Limb (tissue), 2 donors: Measurements from ENCODE around the gene EPHA3.

Experiments used
- DNase-seq, 2 donors: peaks; one replicate each; pipeline ENCODE4 v3.0.0-alpha.2; 2016; ENCODE audit errors: extremely low spot score in 2 of 2

EPHA3 gene

DNA sequence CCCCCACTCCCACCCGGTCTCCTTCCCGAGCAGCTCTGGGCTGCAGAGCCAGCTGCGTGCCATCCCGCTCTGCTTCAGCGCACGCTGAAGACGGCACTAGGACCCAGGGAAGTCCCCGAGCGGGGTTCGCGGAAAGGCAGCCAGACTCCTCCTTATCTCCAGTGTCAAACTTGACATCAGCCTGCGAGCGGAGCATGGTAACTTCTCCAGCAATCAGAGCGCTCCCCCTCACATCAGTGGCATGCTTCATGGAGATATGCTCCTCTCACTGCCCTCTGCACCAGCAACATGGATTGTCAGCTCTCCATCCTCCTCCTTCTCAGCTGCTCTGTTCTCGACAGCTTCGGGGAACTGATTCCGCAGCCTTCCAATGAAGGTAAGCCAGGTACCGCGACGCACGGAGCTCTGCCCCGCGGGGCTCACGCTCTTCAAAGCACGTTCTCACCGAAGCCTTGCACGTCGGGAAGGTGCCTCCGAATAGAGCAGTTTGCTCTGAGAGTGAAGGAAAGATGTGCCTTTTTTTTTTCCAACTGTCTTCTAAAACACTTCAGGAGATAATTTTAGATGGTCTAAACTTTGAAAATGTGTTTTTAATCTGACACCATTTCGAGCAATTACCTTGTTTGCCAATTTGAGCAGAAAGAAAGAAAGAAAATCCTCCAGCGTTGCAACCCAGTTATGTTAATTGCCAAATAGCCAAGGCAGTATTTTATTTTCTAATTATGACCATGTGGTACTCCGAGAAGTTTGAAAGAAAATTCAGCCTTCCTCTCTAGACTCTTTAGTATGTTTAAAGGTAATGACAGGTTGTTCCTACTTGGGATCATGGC is at the start of gene EPHA3:
Gene EPHA3, plus strand, starts transcription at position 161 of the 830 bp plus-strand sequence. Its CDS starts 128 bp downstream, at position 289.
- DNase-seq, result peak; percentile 80 to 87

DNA sequence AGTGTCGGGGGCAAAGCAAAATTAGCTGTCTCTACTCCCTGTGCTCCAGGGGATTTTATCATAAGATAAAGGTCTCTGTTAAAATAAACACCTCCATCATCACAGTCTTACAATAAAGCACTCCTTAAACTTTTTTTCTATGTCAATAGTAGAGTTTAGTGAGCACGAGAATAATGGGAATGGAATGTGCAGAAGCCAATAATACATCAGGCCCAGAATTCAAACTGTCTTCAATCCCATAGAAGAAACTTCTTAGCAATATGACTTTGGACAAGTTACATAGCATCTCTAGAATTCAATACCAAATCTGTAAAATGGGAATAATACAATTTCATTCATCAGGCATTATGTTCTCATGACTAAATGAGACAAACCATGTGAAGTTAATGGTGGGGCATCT is 49.0 kb upstream of the EPHA3 start:
- no peak for DNase-seq

DNA sequence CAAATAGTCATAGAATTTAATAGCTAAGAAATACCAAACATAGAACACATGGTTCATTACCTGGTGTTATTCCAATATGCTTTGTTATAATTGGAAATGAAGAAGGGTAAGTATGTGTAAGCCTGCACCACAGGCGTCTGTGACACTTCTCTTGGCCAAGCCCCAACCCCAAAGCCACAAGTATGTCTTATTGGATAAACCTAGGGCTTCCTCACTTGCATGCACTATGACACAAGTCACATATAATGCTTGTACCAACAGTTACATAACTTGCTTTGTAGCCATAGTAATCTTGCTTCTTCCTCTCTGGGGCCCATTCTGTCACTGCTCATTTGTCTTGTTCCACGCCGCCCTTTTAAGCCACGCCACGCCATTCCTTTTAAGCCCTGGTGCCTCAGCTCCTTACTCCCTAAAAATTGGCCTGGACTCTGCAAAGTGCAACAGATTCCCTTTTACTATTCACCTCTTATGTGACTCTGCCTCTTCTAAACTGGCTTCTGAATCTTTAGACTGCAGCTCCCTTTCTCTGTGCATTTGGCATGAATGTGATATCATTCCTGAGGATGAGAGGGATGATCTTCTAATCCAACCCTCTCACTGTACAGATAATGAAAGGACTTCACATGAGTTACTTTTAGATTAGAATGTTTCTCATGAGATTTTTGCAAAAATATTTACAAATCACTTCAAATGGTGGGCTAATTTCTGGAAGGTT is 48.1 kb upstream of the EPHA3 start:
- DNase-seq, result no peak

DNA sequence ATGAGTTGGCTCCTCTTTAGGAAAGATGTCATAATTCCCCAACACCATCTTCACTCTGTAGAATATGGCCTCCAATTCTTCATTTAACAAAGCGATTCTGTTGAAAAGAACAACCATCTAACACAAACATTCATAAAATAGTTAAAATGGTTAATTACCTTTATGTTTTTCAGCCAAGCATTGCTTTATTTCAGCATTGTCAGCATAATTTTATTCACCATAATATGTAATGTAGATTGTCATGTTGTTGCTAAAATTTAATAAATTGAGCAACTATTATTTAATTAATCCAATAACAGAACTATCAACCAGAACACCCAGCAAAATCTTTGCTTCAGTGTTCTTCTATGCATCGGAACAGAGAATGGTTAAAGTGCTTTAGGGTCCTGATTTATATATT is 46.2 kb upstream of the EPHA3 start:
- no peak for DNase-seq

DNA sequence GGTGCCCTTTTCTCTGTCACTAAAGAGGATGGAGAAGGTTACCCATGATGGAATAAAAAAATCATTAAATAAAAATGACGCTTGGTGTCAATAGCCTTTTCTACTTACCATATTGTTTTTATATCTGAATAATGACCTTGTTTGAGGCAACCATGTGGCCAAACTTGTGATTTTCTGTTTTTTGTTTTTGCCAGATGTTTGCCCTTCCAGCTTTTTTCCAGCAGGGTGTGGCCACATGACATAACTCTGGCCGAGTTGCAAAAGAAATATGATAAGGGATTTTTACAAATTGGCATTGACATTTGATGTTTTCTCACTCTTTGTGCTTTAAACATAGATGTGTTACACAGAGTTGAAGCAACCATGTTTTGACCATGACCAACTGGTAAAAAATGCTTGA is 39.7 kb upstream of the EPHA3 start:
- no peak for DNase-seq

DNA sequence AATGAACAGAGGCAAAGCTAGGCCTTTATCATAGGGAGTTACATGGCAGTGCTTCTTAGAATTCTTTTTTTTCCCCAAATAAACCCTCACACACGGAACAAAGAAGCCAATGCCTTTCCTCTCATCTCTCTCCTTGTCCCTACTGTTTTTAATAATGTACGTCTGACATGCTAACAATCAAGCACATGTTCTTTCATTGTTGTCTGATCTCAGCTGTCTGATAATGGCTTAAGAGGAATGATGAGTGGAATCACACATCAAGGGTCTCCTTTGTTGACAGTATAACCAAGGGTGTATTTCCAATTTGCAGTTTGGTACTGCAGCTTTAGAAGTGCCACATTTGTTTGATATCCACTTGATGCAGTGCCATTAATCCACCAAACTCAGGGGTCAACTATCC is 34.8 kb upstream of the EPHA3 start:
- no peak for DNase-seq

DNA sequence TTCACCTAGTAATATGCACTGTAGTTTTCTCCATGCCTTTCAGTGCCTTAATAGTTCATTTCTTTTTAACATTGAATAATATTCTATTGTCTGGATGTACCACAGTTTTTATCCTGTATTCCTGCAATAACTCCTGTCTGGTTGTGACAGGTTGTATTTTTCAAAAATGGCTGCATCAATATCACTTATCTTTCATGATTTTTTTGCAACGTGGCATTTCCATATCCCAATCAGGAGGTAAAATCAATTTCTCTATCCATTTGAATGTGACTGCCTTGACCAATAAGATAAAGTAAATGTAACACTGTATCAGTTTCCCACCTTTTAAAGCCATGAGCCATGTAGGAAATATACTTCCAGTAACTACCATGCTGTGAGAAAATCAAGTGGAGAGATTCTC is 27.5 kb upstream of the EPHA3 start:
- DNase-seq, result no peak

DNA sequence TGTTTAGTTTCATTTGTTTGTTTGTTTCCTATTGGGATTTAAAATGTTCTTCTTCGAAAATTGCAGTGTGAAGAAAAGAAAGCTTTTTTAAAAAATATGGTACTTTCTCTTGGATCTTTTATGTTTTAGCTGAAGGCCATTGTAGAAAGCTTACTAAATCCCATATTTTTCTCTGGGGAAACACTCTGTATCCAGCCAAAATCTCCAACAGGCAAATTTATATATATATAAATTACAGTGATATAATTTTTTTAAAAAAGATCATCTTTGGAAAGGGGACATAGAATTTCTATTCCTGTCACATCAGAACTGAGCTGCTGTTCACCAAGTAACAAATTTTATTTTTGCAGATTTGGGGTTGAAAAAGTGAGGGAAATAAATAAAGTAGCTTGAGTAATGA is 19.6 kb upstream of the EPHA3 start:
- DNase-seq, result no peak

DNA sequence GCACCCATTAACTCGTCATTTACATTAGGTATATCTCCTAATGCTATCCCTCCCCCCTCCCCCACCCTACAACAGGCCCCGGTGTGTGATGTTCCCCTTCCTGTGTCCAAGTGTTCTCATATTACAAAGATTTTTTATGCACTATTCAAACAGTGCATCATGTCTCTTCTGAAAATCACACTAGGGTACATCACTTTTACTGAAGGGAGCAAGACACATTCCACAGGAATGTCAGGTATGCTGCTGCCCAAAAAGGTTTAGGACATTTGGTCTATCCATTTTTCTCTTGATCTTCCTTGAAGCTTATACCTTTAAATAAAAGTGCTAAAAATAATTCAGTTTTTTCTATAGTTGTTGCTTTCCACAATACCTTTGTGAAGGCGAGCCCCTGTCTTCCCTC is 9.2 kb upstream of the EPHA3 start:
- no peak for DNase-seq

DNA sequence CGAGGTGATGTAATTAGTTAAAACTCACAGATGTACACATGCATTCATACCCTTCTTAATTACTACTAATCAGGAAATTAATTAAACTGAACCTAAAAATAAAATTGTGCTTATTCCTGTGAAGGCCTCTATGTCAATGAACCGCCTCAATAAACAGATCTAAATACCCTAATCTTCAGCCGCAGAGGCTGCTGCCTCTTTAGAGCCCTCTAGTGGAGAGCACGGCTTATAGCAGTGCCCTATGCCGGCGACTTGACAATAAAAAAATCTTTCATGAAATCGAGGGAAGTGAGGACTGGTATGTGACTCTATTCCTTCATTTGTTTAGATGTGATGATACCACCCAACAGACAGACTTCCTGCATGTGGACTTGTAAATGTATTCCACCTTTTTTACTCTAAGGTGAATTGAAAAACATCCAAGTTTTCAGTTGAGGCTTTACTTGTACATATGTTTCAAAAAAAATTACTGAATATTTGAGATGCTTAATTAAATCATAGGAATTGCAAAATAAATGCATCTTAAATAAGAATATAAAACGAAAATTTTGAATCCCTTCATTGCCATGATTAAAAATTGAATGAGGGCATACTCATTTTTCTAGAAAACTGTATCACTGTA is 8.3 kb upstream of the EPHA3 start:
- DNase-seq, result peak; percentile 55 to 70

DNA sequence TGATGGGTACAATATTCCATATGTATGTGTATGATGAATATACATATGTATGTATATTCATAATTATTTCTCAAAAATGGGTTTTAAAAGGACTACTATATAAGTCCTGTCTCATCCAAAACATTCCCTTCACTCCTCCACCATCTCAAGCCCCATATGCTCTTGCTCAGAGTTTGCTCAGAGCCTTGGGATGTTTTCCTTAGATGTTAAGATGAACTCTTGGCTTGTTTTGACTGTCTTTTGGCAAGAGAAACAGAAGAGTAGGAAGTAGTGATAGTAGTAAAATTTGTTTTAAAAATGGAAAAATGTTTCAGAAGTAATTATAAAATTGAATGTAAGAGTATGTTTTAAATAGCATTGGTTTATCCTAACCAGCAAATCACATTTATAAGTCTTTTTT is 6.2 kb upstream of the EPHA3 start:
- DNase-seq, result no peak

DNA sequence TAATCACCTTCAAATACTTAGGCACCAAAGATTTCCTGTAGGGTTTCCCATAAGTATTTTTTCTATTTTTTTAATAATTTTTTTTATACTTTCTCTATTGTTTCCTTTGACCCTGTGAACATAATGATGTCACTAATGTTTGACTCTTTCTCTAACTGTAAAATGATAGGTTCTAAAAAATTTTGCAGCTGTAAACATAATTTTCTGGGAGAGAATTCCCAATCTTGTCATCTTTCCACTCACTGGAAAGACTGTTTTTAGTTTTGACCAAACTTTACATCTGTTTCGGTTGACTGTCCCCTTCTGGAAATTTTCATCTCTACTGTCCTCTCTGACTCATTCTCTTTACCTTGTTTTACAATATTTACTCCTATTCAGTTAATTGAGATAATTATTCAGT is 5.5 kb upstream of the EPHA3 start:
- no peak for DNase-seq

DNA sequence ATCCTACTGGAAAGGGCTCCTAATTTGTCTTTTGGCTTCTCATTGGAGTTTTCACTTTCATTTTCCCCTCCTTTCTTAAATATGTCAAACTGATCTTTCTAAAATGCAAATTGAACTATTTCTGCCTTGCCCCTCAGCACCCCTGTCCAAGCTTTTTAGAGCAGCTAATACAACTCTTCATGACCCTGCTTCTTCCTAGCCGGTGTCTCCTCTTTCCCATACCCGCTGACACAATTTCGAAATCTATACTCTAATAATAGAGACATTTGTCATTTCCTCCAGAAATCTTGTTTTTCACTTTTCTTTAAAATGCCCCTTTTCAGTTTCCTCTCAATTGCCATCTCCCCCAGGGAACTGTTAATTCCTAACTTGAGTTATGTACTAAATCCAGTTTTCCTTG is 2.9 kb upstream of the EPHA3 start:
- no peak for DNase-seq

DNA sequence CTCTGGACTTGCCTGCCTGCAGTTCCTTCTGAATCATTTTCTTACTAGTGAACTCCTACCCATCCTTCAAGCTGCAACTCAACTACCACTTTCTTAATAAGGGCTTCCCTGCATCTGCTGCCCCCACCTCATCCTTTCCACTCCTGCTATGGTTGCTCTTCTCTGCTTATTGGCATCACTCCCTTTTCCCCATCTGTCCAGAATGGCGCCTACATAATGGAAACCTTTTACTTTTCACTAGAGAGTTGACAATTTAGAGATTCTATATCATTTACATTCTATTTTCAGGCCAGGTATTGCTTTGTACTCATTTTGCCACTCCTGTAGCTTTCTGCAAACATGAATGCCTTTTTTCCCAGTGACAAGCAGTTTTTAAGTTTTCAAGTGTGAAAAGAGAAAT is 1.9 kb upstream of the EPHA3 start:
- DNase-seq, result no peak

DNA sequence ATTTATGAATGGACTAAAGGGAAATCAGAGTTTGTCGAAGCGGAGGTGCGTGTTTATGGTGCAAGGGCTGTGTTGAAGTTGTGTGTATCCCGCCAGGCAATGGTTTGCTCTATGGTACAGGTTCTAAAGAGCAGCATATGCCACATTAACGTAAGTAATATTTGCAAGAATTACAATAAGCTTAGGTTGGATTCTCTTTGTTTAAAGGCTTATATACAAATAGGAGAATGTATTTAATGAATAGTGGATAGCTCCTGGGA is 800 bp downstream of the EPHA3 start:
- DNase-seq, result no peak

DNA sequence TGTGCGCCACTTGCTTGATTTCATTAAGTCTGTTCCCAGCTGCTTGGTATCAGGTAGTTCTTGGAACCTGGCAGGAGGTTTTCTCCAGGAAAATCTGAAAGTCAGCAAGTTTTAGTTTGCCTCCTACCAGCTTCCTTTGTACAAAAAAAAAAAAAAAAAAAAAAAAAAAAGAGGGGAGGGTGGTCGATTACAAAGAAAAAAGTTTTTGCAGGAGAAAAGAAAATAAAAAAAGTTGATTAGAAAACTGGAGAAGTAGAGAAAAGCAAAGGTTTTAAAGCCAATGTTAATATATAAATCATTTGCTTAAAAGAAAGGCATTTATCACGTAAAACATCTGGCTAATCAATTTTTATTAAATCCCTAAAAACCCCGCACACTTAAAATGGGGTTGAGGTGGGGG is 5.9 kb downstream of the EPHA3 start:
- DNase-seq, result no peak

DNA sequence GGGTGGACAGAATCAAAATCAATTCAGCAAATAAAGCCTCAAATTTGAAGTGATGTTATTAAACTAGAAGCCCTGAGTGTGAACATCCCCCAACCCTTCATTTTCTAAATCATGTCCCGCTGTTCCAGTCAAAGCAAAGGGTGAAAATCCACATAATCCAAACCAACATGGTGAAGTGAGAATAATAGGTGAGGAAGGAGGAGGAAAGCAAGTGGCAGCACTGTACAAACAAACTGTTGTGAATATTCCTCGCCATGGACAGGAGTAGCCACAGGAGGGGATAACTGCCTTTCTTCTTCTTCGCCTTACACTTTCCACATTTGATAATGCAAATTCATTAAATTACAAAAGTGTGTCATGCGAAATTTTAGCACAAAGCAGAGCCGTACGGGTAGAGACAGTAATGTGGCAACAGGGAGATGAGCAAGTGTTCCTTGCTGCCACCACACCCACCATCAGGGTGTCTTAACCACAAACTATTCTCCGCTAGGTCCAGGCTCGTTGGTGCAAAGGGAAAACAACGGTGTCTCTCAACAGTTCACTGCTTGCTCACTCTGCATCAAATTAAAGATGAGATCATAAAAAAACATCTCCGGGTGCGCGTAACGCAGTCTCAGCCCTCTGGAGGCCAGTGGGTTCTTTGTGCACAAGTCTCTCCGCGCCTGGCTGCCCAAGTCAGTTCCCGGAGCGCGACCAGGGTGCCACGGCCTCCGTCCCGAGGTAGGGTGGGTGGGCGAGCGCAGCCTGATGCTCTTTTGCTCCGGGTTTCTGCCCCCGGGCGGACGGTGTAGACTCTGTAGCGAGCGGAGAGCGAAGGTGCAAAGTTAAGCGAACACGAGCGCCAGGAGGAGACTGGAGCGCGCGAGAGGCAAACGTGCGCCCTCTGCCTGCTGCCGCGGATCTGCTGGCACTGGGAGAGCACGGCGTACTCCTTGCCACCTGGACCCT is 6.7 kb downstream of the EPHA3 start:
- peak; percentile 79 to 89 for DNase-seq

DNA sequence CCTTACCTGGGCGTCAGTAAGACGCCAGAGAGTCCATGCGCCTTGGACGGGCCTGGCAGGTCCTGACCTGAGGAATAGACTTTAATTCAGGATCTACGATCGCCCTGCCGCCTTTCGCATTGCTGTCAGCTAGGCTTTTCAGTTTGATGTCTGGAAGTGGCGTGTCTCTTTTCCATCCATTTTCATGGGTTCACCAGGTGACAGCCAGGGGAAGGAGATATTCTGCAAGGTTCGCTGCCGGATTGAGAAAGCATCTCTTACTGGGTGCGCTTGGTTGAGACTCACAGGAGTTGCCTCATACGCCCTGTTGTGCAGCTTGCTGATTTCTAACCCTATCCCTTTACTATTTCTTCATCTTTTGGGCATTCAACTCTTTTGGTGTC is 7.4 kb downstream of the EPHA3 start:
- no peak for DNase-seq

DNA sequence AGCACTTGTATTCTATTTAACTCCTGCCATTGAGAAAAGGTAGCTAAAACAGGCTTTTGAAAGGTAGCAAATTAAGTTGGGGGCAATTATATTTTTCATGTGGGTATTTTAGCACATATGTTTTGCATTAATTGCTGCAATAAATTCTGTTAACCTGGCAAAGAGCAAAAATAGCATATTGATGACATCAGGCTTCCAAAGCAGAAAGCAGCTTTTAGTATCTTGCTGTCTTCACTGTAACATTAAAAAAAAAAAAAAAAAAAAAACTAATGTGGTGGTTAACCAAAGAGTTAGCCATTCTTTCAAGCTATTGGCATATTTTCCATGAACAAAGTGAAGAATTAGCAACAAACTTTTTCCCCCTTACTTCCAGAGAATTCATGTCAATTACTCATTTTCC is 9.1 kb downstream of the EPHA3 start:
- DNase-seq, result no peak

DNA sequence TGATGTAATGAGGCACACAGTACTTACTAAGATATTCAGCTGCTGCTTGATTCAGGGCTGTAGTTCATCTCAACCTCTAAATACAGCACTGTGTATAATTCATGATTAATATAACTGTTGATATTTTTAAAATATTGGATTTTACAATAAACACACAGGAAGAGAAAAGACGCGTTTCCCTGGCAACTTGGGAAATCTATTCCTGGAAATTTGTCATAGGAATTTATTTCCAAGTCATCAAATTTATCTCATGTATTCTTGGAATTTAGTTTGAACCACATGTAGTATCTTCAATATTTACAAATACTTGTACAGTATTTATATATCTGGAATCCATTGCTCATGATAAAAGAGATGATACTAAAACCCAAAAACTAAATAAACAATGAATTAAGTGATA is 30.6 kb downstream of the EPHA3 start:
- DNase-seq, result no peak

DNA sequence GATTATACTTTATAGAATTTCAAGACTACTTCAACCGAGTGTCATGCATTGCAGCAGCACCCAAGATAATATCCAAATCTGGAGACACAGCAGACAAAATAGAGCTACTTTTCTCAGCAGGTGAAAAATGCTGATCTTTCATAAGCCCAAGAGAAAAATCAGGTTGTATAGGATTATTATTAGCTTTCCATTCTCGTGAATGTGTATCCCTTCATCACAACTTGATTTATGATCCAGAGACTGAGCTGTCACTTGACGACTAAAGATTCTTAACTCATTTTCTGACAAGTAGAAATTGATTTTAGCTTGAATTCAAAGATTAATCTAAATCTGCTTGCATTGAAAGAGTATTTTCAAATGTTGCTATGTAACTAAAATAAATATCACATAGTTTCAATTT is 32.4 kb downstream of the EPHA3 start:
- no peak for DNase-seq

DNA sequence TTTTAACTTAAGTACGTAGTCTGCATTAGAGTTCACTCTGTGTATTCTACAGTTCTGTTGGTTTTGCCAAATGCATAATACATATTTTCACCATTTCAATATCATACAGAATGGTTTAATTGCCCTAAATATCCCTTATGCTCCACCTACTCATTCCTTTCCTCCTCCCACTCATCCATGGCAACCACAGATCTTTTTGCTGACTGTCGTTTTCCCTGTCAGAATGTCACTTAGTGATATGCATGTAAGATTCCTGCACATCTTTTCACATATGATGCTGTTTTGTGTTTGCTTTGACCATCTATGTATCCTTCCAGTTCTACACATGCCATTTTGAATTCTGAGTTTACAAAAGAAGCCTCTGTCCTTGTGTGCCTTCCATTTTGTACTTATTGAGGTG is 36.7 kb downstream of the EPHA3 start:
- no peak for DNase-seq
